ENCODE results near the gene C10orf95. TPM values are rescaled to one million over a fixed set of nuclear protein-coding genes. Genes with fewer than 3 reads are reported as not detected.

The C10orf95 gene
- total RNA-seq, 6 donors from 2014 or later = 5.9 to 27.5 (median 15.1) TPM

DNA sequence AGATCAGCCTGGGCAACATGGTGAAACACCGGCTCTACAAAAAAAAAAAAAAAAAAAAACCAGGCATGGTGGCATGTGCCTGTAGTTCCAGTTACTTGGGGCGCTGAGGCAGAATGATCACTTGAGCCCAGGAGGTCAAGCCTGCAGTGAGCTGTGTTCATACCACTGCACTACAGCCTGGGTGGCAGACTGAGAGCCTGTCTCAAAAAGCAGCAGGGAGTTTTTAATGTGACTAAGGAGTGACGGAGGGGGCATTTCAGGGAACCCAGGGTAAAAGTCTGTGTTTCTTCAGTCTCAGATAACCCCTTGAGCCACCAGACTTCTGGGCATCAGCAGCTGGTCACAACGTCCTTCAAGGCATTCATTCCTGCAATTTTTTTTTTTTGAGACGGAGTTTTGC is 2.2 kb upstream of the C10orf95 start:
- ATAC-seq (ENCODE audit: low FRiP score in 2 of 2) = no peak
- DNase-seq = peak in 1 of 2 donors; percentile 78
- Histone ChIP-seq H3K4me3 (no peak overlapping the region), H3K9me3 (no peaks in the 10 kb centered on the region), H3K36me3 (no peaks in the 10 kb centered on the region), H3K4me1 (peaks cover 21 to 73% (median 49%) of the 10 kb centered on the region in 4 donors), H3K27ac (peak overlapping the region; percentile 65 to 95 (median 89)), H3K27me3 (no peaks in the 10 kb centered on the region)
- 73 to 75% methylated on average over 5 of the region's 5 CpGs for WGBS, 2 donors
- no peak for TF ChIP-seq EP300 (IDR thresholded peaks at IDR 0.05)
- no peak for TF ChIP-seq POLR2A (IDR thresholded peaks at IDR 0.05)
- no peak for TF ChIP-seq CTCF (IDR thresholded peaks at IDR 0.05)
- TF ChIP-seq POLR2AphosphoS5 (IDR thresholded peaks at IDR 0.05) = peak in 1 of 2 donors; percentile 14

GRCh38 chr10:102452672-102453340 is 1.5 kb upstream of the C10orf95 start:
- Histone ChIP-seq H3K4me1 (peaks cover 21 to 73% (median 49%) of the 10 kb centered on the region in 4 donors), H3K27ac (peak overlapping the region; percentile 65 to 95 (median 89)), H3K27me3 (no peaks in the 10 kb centered on the region), H3K9me3 (no peaks in the 10 kb centered on the region), H3K4me3 (no peak overlapping the region), H3K36me3 (no peaks in the 10 kb centered on the region)
- DNase-seq (peak in 1 of 2 donors; percentile 76), ATAC-seq (ENCODE audit: low FRiP score in 2 of 2) (peak; percentile 3 to 61)
- peak in 1 of 4 donors; percentile 47 for TF ChIP-seq POLR2A (IDR thresholded peaks at IDR 0.05)
- TF ChIP-seq CTCF (IDR thresholded peaks at IDR 0.05) = no peak
- peak; percentile 33 for TF ChIP-seq POLR2AphosphoS5 (IDR thresholded peaks at IDR 0.05)
- TF ChIP-seq EP300 (IDR thresholded peaks at IDR 0.05) = peak in 1 of 4 donors; percentile 32
- 41 to 49% methylated on average over 3 of the region's 3 CpGs for WGBS, 2 donors

GRCh38 chr10:102450374-102451104 is 804 bp downstream of the C10orf95 start:
- Histone ChIP-seq H3K4me1 (peaks cover 18 to 58% (median 39%) of the 10 kb centered on the region in 4 donors), H3K4me3 (peak overlapping the region; percentile 84 to 97 (median 94)), H3K27me3 (no peaks in the 10 kb centered on the region), H3K36me3 (no peaks in the 10 kb centered on the region), H3K9me3 (no peaks in the 10 kb centered on the region), H3K27ac (peak overlapping the region; percentile 87 to 95 (median 90))
- TF ChIP-seq EP300 (IDR thresholded peaks at IDR 0.05) (no peak), POLR2A (IDR thresholded peaks at IDR 0.05) (peak in 3 of 4 donors; percentile 58 to 94 (median 64)), POLR2AphosphoS5 (IDR thresholded peaks at IDR 0.05) (peak; percentile 46 to 48), CTCF (IDR thresholded peaks at IDR 0.05) (peak in 3 of 6 experiments; percentile 16 to 49 (median 27))
- DNase-seq (peak; percentile 92 to 98), ATAC-seq (ENCODE audit: low FRiP score in 2 of 2) (peak; percentile 89 to 93)
- WGBS, 2 donors = 0% methylated on average over 2 to 22 of the region's 104 CpGs

GRCh38 chr10:102450124-102450373 is 1.3 kb downstream of the C10orf95 start:
- Histone ChIP-seq H3K27me3 (no peaks in the 10 kb centered on the region), H3K27ac (peak overlapping the region; percentile 87 to 95 (median 90)), H3K36me3 (no peaks in the 10 kb centered on the region), H3K4me1 (peaks cover 18 to 54% (median 36%) of the 10 kb centered on the region in 4 donors), H3K9me3 (no peaks in the 10 kb centered on the region), H3K4me3 (peak overlapping the region; percentile 76 to 97 (median 94))
- ATAC-seq (ENCODE audit: low FRiP score in 2 of 2) = no peak
- DNase-seq = no peak
- WGBS, 2 donors = 0 to 1% methylated on average over 11 of the region's 11 CpGs
- TF ChIP-seq POLR2AphosphoS5 (IDR thresholded peaks at IDR 0.05) (no peak), CTCF (IDR thresholded peaks at IDR 0.05) (no peak), POLR2A (IDR thresholded peaks at IDR 0.05) (no peak), EP300 (IDR thresholded peaks at IDR 0.05) (no peak)
